HEK293T (cell line): Measurements from ENCODE around the gene TBC1D3B.

Experiments
- ELF4 ChIP-seq: fragments of 450-650 bp; IDR thresholded peaks from 2 replicates; pipeline ENCODE4 v1.6.1; 2017; ENCODE audit warnings: antibody characterized with exemption
- FOXK2 ChIP-seq: fragments of 450-650 bp; IDR thresholded peaks from 2 replicates; pipeline ENCODE4 v1.6.1; 2016; ENCODE audit warnings: mild to moderate bottlenecking
- SP1 ChIP-seq: fragments of 450-650 bp; IDR thresholded peaks from 2 replicates; pipeline ENCODE4 v1.6.1; 2017
- TARDBP ChIP-seq: fragments of 450-650 bp; IDR thresholded peaks from 2 replicates; pipeline ENCODE4 v1.6.1; 2016
- ZNF384 ChIP-seq: fragments of 450-650 bp; IDR thresholded peaks from 2 replicates; pipeline ENCODE4 v1.6.1; 2016

DNA sequence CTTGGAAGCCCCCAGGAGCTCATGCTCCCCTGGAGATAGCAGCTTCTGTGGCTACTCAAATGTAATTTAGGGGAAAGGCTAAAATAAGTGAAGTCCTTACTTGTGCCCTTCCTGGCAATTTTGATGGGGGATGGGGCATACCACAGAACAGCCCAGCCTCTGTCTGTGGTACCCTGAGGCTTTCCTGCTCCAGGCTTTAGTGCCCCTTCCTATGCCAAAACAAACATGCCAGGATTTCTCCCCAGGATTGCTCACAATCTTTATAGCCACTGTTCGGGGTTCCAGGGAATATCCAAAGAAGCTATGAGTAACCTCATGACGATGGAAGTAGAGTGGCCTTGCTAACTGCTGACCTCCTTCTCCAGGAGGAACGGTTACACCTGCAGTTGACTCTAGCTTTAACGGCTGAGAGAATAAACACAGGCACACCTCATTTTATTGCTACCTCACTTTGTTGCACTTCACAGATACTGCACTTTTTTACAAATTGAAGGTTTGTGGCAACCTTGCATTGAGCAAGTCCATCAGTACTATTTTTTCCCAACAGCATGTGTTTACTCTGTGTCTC lies 47.9 kb downstream of the TBC1D3B start:
- no peak for TF ChIP-seq ZNF384
- TF ChIP-seq SP1 = no peak
- no peak for TF ChIP-seq ELF4
- TF ChIP-seq TARDBP = no peak
- no peak for TF ChIP-seq FOXK2
